Measurements from ENCODE around the gene PLEKHG4B.

GRCh38 chr5:74503-75109 lies 17.4 kb upstream of the PLEKHG4B start:
- TF ChIP-seq CTCF (IDR thresholded peaks at IDR 0.05 in 8 of 11, conservative IDR thresholded peaks at IDR 0.05 in 3 of 11) (no peak), POLR2A (IDR thresholded peaks at IDR 0.05) (no peak)

Data from spleen (tissue), 7 donors.